HepG2 (cell line): ENCODE data around the gene DGAT2L6. TPM values are rescaled to one million over a fixed set of nuclear protein-coding genes. Genes with fewer than 3 reads are reported as not detected.

Source experiments
- ARID2 ChIP-seq: sonication (generic); formaldehyde crosslinking; IDR thresholded peaks from 2 replicates; pipeline ENCODE4 v1.8.1; 2022; ENCODE audit warnings: mild to moderate bottlenecking, missing genetic modification reagents, borderline replicate concordance
- ARNTL ChIP-seq: sonication (generic); formaldehyde crosslinking; IDR thresholded peaks from 2 replicates; pipeline ENCODE4 v1.4.0; 2020; ENCODE audit warnings: mild to moderate bottlenecking, missing genetic modification reagents
- CEBPB ChIP-seq: IDR thresholded peaks from 2 replicates; pipeline ENCODE4 v1.6.1; 2011; ENCODE audit warnings: low read depth, low read length, improper control_type of control experiment, borderline replicate concordance
- CHD2 ChIP-seq: IDR thresholded peaks from 2 replicates; pipeline ENCODE4 v1.6.1; 2011; ENCODE audit warnings: low read depth, low read length, improper control_type of control experiment
- HOXA3 ChIP-seq: sonication (generic); formaldehyde crosslinking; IDR thresholded peaks from 2 replicates; pipeline ENCODE4 v1.5.0; 2020; ENCODE audit warnings: missing genetic modification reagents
- KAT7 ChIP-seq: IDR thresholded peaks from 2 replicates; pipeline ENCODE4 v1.6.1; 2018; ENCODE audit warnings: borderline replicate concordance, missing compliant biosample characterization
- LRRFIP1 ChIP-seq: sonication (generic); formaldehyde crosslinking; conservative IDR thresholded peaks from 2 replicates; pipeline ENCODE4 v1.4.0; 2020; ENCODE audit warnings: missing genetic modification reagents
- MED1 ChIP-seq: sonication (generic); formaldehyde crosslinking; IDR thresholded peaks from 2 replicates; pipeline ENCODE4 v1.4.0; 2020; ENCODE audit warnings: missing genetic modification reagents
- MXD4 ChIP-seq: IDR thresholded peaks from 2 replicates; pipeline ENCODE4 v1.6.1; 2016; ENCODE audit warnings: mild to moderate bottlenecking, missing biosample characterization, missing genetic modification reagents
- MZF1 ChIP-seq: sonication (generic); formaldehyde crosslinking; IDR thresholded peaks from 2 replicates; pipeline ENCODE4 v1.8.1; 2023; ENCODE audit warnings: mild to moderate bottlenecking, missing genetic modification reagents, borderline replicate concordance
- NFYC ChIP-seq: IDR thresholded peaks from 2 replicates; pipeline ENCODE4 v1.6.1; 2016; ENCODE audit warnings: missing genetic modification reagents, missing compliant biosample characterization
- RAD51 ChIP-seq: fragments of 450-650 bp; IDR thresholded peaks from 2 replicates; pipeline ENCODE4 v1.6.1; 2016; ENCODE audit warnings: borderline replicate concordance
- RBM39 ChIP-seq: fragments of 200-400 bp; formaldehyde crosslinking; IDR thresholded peaks from one replicate; pipeline ENCODE4 v1.6.1; 2018; ENCODE audit warnings: antibody characterized with exemption, mild to moderate bottlenecking, low read depth, low read length; ENCODE audit not compliant: poor library complexity, severe bottlenecking
- SIN3A ChIP-seq: IDR thresholded peaks from 2 replicates; pipeline ENCODE4 v1.6.1; 2011; ENCODE audit warnings: low read depth, mild to moderate bottlenecking, control low read depth, low read length, borderline replicate concordance
- SIX4 ChIP-seq: sonication (generic); formaldehyde crosslinking; IDR thresholded peaks from 2 replicates; pipeline ENCODE4 v1.4.0; 2020; ENCODE audit warnings: missing genetic modification reagents
- SMAD3 ChIP-seq: sonication (generic); formaldehyde crosslinking; IDR thresholded peaks from 2 replicates; pipeline ENCODE4 v1.4.0; 2020; ENCODE audit warnings: missing genetic modification reagents
- STAT5B ChIP-seq: sonication (generic); formaldehyde crosslinking; IDR thresholded peaks from 2 replicates; pipeline ENCODE4 v1.4.0; 2020; ENCODE audit warnings: missing genetic modification reagents
- THAP11 ChIP-seq: IDR thresholded peaks from 2 replicates; pipeline ENCODE4 v1.6.1; 2016; ENCODE audit warnings: missing biosample characterization, missing genetic modification reagents
- TSC22D2 ChIP-seq: sonication (generic); formaldehyde crosslinking; IDR thresholded peaks from 2 replicates; pipeline ENCODE4 v1.5.1; 2020; ENCODE audit warnings: missing genetic modification reagents, mild to moderate bottlenecking, borderline replicate concordance
- U2AF2 ChIP-seq: fragments of 200-400 bp; formaldehyde crosslinking; IDR thresholded peaks from 2 replicates; pipeline ENCODE4 v1.6.1; 2017; ENCODE audit warnings: low read depth, mild to moderate bottlenecking, low read length
- ZBTB44 ChIP-seq: sonication (generic); formaldehyde crosslinking; IDR thresholded peaks from 2 replicates; pipeline ENCODE4 v1.4.0; 2020; ENCODE audit warnings: missing genetic modification reagents
- ZNF138 ChIP-seq: sonication (generic); formaldehyde crosslinking; IDR thresholded peaks from 2 replicates; pipeline ENCODE4 v1.5.0; 2020; ENCODE audit warnings: mild to moderate bottlenecking, low read depth, missing genetic modification reagents
- ZNF232 ChIP-seq: sonication (generic); formaldehyde crosslinking; IDR thresholded peaks from 2 replicates; pipeline ENCODE4 v1.4.0; 2020; ENCODE audit warnings: missing genetic modification reagents, borderline replicate concordance
- ZNF33B ChIP-seq: sonication (generic); formaldehyde crosslinking; IDR thresholded peaks from 2 replicates; pipeline ENCODE4 v1.5.1; 2020; ENCODE audit warnings: mild to moderate bottlenecking, missing genetic modification reagents
- ZNF577 ChIP-seq: sonication (generic); formaldehyde crosslinking; IDR thresholded peaks from 2 replicates; pipeline ENCODE4 v1.4.0; 2020; ENCODE audit warnings: mild to moderate bottlenecking, low read depth, missing genetic modification reagents, borderline replicate concordance
- ZNF619 ChIP-seq: sonication (generic); formaldehyde crosslinking; IDR thresholded peaks from 2 replicates; pipeline ENCODE4 v1.4.0; 2020; ENCODE audit warnings: mild to moderate bottlenecking, missing genetic modification reagents
- ZNF644 ChIP-seq: IDR thresholded peaks from 2 replicates; pipeline ENCODE4 v1.6.1; 2016; ENCODE audit warnings: low read depth
- ZZZ3 ChIP-seq: sonication (generic); formaldehyde crosslinking; IDR thresholded peaks from 2 replicates; pipeline ENCODE4 v1.4.0; 2020; ENCODE audit warnings: missing genetic modification reagents, mild to moderate bottlenecking, borderline replicate concordance
- polyA plus RNA-seq, 8 experiments: library from polyadenylated mRNA; depleted of rRNA in 3 of 8; stranded (reverse) in 7 of 8; unstranded in 1 of 8; fragments of >200 nt; fragmentation: Illumina TruSeq in 4 of 8; extraction: Trizol in 4 of 8; gene quantifications; 2 replicates each; pipeline versions ENCODE4 v1.2.1 to v1.2.3, GENCODE V29; 2011 to 2016; ENCODE audit warnings: low read depth in 4 of 8, missing spikeins in 1 of 8, mixed read lengths in 1 of 8; ENCODE audit not compliant: insufficient read depth in 1 of 8
- total RNA-seq, 5 experiments: library from RNA; depleted of rRNA; stranded (reverse); fragments of >200 nt; fragmentation: Illumina TruSeq; extraction: Trizol; gene quantifications; 2 replicates each; pipeline ENCODE4 v1.2.3, GENCODE V29; 2016; ENCODE audit warnings: low read depth in 1 of 5

The DGAT2L6 gene
- total and polyA plus RNA-seq, 2 of the 13 experiments (the other 11 are each of a cell fraction or from before 2014, with no cell fraction given), result not detected

GRCh38 chrX:70133303-70134115 lies 43.8 kb upstream of the DGAT2L6 start, which contains the start of gene IGBP1 (continued):
- TF ChIP-seq TSC22D2 (CRISPR knock-in tag), result no peak
- no peak for TF ChIP-seq RAD51
- TF ChIP-seq MXD4 (CRISPR knock-in tag), result no peak; the same call in 1 of the 2 replicates
- TF ChIP-seq U2AF2, result no peak
- TF ChIP-seq SIX4 (CRISPR knock-in tag), result no peak
- TF ChIP-seq ZNF33B (CRISPR knock-in tag), result no peak
- TF ChIP-seq SMAD3 (CRISPR knock-in tag), result no peak
- TF ChIP-seq ARNTL, result no peak
- TF ChIP-seq KAT7 (CRISPR knock-in tag), result no peak
- TF ChIP-seq MZF1 (CRISPR knock-in tag), result no peak
- no peak for TF ChIP-seq RBM39
- TF ChIP-seq LRRFIP1 (CRISPR knock-in tag), result no peak
- no peak for TF ChIP-seq HOXA3 (CRISPR knock-in tag)
- no peak for TF ChIP-seq ZNF619 (CRISPR knock-in tag)
- no peak for TF ChIP-seq CHD2
- no peak for TF ChIP-seq ZBTB44 (CRISPR knock-in tag)
- TF ChIP-seq MED1 (CRISPR knock-in tag), result no peak
- no peak for TF ChIP-seq CEBPB
- TF ChIP-seq THAP11 (CRISPR knock-in tag), result peak; percentile 74
- TF ChIP-seq ZZZ3 (CRISPR knock-in tag), result no peak
- TF ChIP-seq ZNF138 (CRISPR knock-in tag), result no peak
- no peak for TF ChIP-seq ZNF577 (CRISPR knock-in tag)
- TF ChIP-seq STAT5B (CRISPR knock-in tag), result no peak
- no peak for TF ChIP-seq ZNF232
- TF ChIP-seq ARID2, result no peak
- TF ChIP-seq SIN3A, result no peak; the same call in 1 of the 2 replicates
- TF ChIP-seq ZNF644, result no peak
- peak; percentile 55; the same call in 1 of the 2 replicates for TF ChIP-seq NFYC (CRISPR knock-in tag)
